Spinal cord (tissue), 10 donors: ENCODE data around the gene TYSND1. TPM values are rescaled to one million over a fixed set of nuclear protein-coding genes. Genes with fewer than 3 reads are reported as not detected.

Experiments used
- DNase-seq, 6 donors: peaks; one replicate each; pipeline versions ENCODE4 v3.0.0 to v3.0.0-alpha.2; 2013 to 2015; ENCODE audit warnings: low spot score in 6 of 6, low read depth in 4 of 6
- H3K27ac ChIP-seq: one replicate; pipeline ENCODE4 v1.5.1; 2013; ENCODE audit warnings: low read depth, low read length, control low read depth
- H3K27me3 ChIP-seq: one replicate; pipeline ENCODE4 v1.6.1; 2013; ENCODE audit warnings: low read length; ENCODE audit not compliant: control insufficient read depth, insufficient read depth
- H3K36me3 ChIP-seq: one replicate; pipeline ENCODE4 v1.6.1; 2013; ENCODE audit warnings: low read length; ENCODE audit not compliant: control insufficient read depth, insufficient read depth
- H3K4me1 ChIP-seq: one replicate; pipeline ENCODE4 v1.6.1; 2013; ENCODE audit warnings: low read length; ENCODE audit not compliant: control insufficient read depth, insufficient read depth
- H3K4me3 ChIP-seq: one replicate; pipeline ENCODE4 v1.5.1; 2013; ENCODE audit warnings: low read depth, low read length, control low read depth
- H3K9me3 ChIP-seq: one replicate; pipeline ENCODE4 v1.6.1; 2013; ENCODE audit warnings: low read length; ENCODE audit not compliant: control insufficient read depth, insufficient read depth
- WGBS: methylation state at CpG from one replicate; pipeline ENCODE4 v1.1.5; 2013; ENCODE audit warnings: missing lambda C conversion rate; ENCODE audit not compliant: insufficient coverage; 5-methylcytosine and 5-hydroxymethylcytosine counted together
- polyA plus RNA-seq, 2 donors: library from polyadenylated mRNA; unstranded; fragments of 120-200 nt; gene quantifications; one replicate each; pipeline ENCODE4 v1.2.1, GENCODE V29; 2013; ENCODE audit not compliant: insufficient read length in 2 of 2
- total RNA-seq, 2 donors: library from RNA; depleted of rRNA in 1 of 2; stranded (reverse); fragments of 120-200 nt in 1 of 2; fragments of >200 nt in 1 of 2; gene quantifications; one replicate each; pipeline versions ENCODE4 v1.2.3 to v1.2.4, GENCODE V29; 2013 to 2014
- donor health status: healthy.

Gene TYSND1
- total and polyA plus RNA-seq, 4 donors: 6.8 to 13.0 (median 9.2) TPM

- DNase-seq: no peak
- Histone ChIP-seq H3K9me3 (no peaks in the 10 kb centered on the region), H3K27me3 (no peaks in the 10 kb centered on the region), H3K27ac (no peak overlapping the region), H3K36me3 (peaks cover 38% of the 10 kb centered on the region), H3K4me1 (no peaks in the 10 kb centered on the region), H3K4me3 (no peak overlapping the region)
- 95% methylated on average over 2 of the region's 3 CpGs for WGBS
These were observed 28.3 kb downstream of the TYSND1 start for GRCh38 chr10:70118196-70118595.

DNA sequence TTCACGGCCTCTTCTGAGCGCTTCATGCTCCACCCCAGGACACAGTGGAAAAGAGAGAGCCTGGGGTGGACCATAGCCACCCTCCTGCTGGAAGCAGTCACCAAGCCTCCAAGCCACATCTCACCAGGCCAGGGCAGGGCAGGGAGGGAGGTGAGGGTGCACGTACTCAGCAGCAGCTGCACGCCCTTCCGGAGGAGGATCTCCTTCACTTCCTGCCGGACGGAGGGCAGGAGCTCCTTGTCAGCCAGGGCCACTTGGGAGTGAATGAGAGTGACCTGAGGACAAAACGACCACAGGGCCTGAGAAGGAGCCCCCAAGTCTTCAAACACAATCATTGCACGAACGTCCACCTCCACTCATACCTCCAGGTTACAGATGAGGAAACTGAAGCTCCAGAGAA lies 28.9 kb downstream of the TYSND1 start:
- H3K27me3 ChIP-seq: no peaks in the 10 kb centered on the region
- 92% methylated on average over 6 of the region's 10 CpGs for WGBS
- no peaks in the 10 kb centered on the region for H3K9me3 ChIP-seq
- no peaks in the 10 kb centered on the region for H3K4me1 ChIP-seq
- H3K36me3 ChIP-seq: peaks cover 43% of the 10 kb centered on the region
- no peak overlapping the region for H3K4me3 ChIP-seq
- DNase-seq: no peak
- H3K27ac ChIP-seq: no peak overlapping the region

- Histone ChIP-seq H3K9me3 (no peaks in the 10 kb centered on the region), H3K27ac (no peak overlapping the region), H3K36me3 (peaks cover 53% of the 10 kb centered on the region), H3K27me3 (no peaks in the 10 kb centered on the region), H3K4me1 (no peaks in the 10 kb centered on the region), H3K4me3 (no peak overlapping the region)
- 58% methylated on average over 7 of the region's 12 CpGs for WGBS
- DNase-seq: peak in 2 of 6 donors; percentile 36 to 62
These were observed 30.4 kb downstream of the TYSND1 start for GRCh38 chr10:70115948-70116682.

GRCh38 chr10:70114902-70115301 lies 31.6 kb downstream of the TYSND1 start:
- DNase-seq: no peak
- Histone ChIP-seq H3K4me3 (no peak overlapping the region), H3K36me3 (peaks cover 58% of the 10 kb centered on the region), H3K27me3 (no peaks in the 10 kb centered on the region), H3K4me1 (peaks cover 3% of the 10 kb centered on the region), H3K27ac (no peak overlapping the region), H3K9me3 (no peaks in the 10 kb centered on the region)
- WGBS: 89% methylated on average over 14 of the region's 15 CpGs

DNA sequence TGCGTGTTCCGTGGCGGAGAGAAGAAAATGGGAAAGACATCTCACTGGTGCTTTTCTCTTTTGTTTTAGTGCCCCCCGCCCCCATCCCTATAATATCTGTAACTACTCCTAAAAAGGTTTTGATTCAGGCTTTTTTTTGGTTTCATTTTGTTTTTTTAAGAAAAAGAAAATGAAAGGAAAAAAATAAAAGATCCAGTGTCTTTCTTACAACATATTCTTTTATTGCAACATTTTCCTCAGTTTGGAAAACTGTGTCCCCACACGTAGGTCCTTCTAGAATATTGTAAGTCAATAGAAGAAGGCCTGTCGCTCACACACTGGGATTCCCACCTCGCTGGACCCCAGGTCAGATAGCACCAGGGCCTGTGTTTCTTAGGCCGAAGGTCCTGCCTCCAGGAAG lies 34.4 kb downstream of the TYSND1 start:
- Histone ChIP-seq H3K4me1 (peaks cover 3% of the 10 kb centered on the region), H3K27ac (no peak overlapping the region), H3K4me3 (no peak overlapping the region), H3K27me3 (no peaks in the 10 kb centered on the region), H3K36me3 (peaks cover 62% of the 10 kb centered on the region), H3K9me3 (no peaks in the 10 kb centered on the region)
- no peak for DNase-seq
- WGBS: 89% methylated on average over 4 of the region's 8 CpGs

DNA sequence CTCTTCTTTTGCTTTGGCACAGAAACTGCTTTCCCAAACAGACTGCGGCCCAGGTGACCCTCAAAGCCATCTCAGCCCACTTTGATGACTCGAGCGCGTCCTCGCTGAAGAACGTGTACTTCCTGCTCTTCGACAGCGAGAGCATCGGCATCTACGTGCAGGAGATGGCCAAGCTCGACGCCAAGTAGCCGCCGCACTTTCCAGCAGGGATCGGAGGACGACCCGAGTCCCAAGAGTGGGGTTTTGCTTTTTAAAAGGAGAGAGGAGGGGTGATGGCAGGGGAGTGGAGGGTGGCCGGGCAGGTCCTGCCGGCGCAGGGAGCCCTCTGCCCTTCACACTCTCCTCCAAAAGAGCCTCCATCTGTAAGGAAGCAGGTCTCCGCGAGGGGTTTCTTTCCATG lies 35.0 kb downstream of the TYSND1 start:
- Histone ChIP-seq H3K36me3 (peaks cover 64% of the 10 kb centered on the region), H3K9me3 (no peaks in the 10 kb centered on the region), H3K27me3 (no peaks in the 10 kb centered on the region), H3K27ac (no peak overlapping the region), H3K4me1 (peaks cover 3% of the 10 kb centered on the region), H3K4me3 (no peak overlapping the region)
- DNase-seq: no peak
- 94% methylated on average over 17 of the region's 22 CpGs for WGBS

- Histone ChIP-seq H3K4me3 (no peak overlapping the region), H3K9me3 (no peaks in the 10 kb centered on the region), H3K27me3 (no peaks in the 10 kb centered on the region), H3K36me3 (peaks cover 65% of the 10 kb centered on the region), H3K27ac (no peak overlapping the region), H3K4me1 (peaks cover 9% of the 10 kb centered on the region)
- no peak for DNase-seq
- WGBS: 93% methylated on average over 17 of the region's 18 CpGs
These were observed 37.3 kb downstream of the TYSND1 start for GRCh38 chr10:70109064-70109729.

DNA sequence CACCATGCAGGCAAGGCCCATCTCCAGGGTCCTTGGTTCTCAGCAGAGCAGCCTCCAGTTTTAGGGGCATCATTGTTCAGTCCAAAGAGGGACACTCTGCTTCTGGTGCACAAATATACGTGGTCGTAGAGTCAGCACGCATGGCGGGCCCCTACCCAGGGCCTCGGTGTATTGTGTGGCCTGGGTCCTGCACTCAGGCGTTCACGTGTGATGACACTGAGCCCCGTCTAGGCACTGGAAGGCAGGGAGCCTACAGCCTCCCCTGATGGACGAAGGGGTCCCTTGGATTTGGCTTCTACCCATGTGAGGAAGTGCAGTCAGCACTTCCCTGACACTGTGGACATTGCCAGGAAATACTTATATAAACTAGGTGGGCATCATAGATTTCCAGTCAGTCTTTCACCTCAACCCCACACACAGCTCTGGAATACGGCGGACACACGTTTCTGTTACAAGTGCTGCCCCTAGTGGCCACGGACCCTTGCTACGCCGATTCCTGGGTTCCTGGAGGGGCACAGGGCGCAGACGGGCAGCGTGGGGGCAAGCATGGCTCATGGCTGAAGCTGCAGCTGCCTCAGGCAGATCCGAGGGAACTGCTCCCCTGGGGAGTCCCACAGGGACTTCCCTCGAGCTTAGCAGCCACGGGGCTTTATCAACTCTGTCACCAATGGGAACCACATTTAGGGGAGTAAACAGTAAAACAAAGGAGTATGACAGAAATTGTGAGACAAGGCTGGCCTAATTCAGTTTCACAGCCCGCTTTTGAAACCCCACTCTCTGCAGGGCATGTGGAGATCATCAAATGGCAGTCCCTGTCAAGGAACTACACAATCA lies 39.3 kb downstream of the TYSND1 start:
- H3K4me3 ChIP-seq: no peak overlapping the region
- H3K9me3 ChIP-seq: no peaks in the 10 kb centered on the region
- DNase-seq: peak in 1 of 6 donors; percentile 42
- 64% methylated on average over 22 of the region's 22 CpGs for WGBS
- H3K4me1 ChIP-seq: peaks cover 9% of the 10 kb centered on the region
- peaks cover 56% of the 10 kb centered on the region for H3K36me3 ChIP-seq
- H3K27ac ChIP-seq: no peak overlapping the region
- H3K27me3 ChIP-seq: no peaks in the 10 kb centered on the region

DNA sequence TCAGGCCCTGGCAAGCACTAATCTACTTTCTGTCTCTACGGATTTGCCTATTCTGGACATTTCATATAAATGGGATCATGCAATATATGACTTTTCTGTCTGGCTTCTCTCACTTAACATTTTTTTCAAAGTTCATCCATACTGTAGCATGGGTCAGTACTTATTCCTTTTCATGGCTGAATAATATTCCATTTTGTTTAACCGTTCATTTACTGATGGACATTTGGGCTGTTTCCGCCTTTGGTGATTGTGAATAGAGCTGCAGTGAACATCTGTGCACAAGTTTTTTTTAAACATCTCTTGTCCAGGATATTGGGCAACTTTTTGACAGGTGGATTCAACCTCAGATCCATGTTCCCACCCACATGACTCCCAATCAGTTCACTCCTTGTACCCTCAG lies 44.8 kb downstream of the TYSND1 start:
- 100% methylated on average over 1 of the region's 3 CpGs for WGBS
- H3K9me3 ChIP-seq: no peaks in the 10 kb centered on the region
- DNase-seq: no peak
- H3K27ac ChIP-seq: no peak overlapping the region
- no peak overlapping the region for H3K4me3 ChIP-seq
- peaks cover 5% of the 10 kb centered on the region for H3K4me1 ChIP-seq
- peaks cover 67% of the 10 kb centered on the region for H3K36me3 ChIP-seq
- H3K27me3 ChIP-seq: no peaks in the 10 kb centered on the region
